NCI-H510A treated with DMSO at 0.1 percent for 48 hours (cell line): ENCODE measurements around the gene ATP10A.
"Not testable (repeated sequence)": the region's sequence is repeated elsewhere in the genome, so short reads cannot be mapped to it uniquely, and the experiment has no call there.

Experiments used
- DNase-seq: peaks from one replicate; lab custom pipeline; 2025; lab: John Stamatoyannopoulos, UW

The ATP10A gene

DNA sequence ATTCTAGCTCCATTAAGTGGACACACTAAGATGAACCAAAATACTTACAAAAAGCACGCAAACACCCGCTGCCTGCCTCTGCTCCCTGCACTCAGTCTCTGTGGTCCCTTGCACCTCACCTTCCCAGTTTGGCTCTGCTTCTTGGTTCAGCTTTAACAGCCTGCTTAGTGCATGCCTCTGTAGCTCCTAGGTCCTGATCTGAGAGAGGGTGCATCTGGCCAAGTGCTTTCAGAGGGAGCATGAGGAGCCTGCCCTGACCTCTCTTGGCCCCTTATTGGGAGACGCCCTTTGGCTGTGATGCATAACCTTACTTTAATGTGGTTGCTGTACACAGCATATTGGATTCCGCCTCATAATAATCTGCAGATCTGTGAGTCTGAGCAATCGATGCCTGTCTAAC lies 21.2 kb upstream of the ATP10A start:
- no peak for DNase-seq

DNA sequence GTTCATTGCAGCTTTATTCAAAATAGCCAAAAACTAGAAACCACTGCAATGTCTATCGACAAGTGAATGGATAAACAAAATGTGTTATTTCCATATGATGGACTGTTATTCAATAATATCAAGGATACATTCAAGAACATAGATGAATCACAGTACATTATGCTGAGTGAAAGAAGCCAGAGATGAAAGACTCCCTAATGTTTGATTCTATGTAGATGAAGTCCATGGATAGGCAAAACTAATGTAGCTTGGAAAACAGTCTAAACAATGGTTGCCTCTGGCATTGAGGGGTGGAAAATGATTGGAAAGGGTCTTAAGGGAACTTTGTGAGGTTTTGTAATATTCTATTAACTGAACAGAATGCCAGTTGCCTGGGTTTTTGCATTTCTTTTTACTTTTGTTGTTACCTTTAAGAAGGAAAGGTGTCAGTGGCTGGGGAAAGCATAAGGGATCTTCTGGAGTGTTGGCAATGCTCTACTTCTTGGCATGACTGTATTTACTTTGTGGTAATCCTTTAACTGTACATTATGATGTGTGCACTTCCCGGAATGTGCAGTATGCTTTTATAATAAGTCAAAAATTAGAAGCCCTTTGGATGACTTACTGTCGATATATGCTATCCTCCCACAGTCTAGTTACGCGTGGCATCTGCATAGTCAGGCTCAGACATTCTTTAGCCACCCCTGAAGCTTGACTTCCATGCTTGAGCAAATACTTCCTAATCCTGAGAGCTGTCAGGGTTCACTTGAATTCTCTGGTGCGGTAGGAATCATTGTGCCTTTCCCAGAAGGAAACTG lies 20.5 kb upstream of the ATP10A start:
- no peak for DNase-seq

DNA sequence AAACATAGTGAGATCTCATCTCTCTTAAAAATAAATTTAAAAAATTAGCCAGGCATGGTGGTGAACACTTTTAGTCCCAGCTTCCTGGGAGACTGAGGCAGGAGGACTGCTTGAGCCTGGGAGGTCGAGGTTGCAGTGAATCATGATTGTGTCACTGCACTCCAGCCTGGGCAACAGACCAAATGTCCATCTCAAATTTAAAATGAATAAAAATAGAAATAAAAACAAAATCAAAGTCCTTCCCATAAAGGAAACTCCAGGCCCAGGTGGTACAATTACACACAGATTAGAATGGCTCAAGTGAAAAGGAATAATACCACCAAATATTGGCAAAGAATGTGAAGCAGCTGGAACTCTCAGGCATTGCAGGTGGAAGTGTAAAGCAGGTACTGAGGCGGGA lies 19.3 kb upstream of the ATP10A start:
- no peak for DNase-seq

DNA sequence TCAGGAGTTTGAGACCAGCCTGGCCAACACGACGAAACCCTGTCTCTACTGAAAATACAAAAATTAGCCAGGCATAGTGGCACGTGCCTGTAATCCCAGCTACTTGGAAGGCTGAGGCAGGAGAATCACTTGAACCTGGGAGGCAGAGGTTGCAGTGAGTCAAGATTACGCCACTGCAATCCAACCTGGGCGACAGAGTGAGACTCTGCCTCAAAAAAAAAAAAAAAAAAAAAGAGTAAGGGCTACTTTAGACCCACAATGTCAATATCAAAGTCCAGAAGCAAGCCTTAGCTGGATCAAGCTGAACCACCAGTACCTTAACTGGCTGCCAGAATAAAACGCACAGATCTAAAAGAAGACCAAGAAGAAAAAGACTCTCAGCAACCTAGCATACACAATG lies 17.8 kb upstream of the ATP10A start:
- not testable (repeated sequence) for DNase-seq

DNA sequence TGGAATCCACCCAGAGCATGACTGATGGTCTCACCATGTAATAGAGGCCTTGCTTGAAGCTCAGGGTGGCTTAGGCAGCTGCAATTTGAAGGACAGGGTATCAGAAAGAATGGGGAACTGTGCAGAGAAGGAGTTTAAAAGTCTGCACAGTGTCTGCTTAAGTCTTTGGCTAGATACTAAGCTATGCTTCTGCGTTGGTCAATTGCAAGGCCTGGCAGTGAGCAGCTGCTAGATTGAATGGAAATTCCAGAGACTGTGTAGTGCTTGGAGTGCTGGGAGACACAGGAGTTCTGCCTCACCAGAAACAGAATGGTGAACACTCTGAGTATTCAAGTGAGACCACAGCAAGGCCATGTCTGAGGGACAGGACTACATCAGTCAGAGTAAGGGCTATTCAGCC lies 17.3 kb upstream of the ATP10A start:
- DNase-seq = no peak

DNA sequence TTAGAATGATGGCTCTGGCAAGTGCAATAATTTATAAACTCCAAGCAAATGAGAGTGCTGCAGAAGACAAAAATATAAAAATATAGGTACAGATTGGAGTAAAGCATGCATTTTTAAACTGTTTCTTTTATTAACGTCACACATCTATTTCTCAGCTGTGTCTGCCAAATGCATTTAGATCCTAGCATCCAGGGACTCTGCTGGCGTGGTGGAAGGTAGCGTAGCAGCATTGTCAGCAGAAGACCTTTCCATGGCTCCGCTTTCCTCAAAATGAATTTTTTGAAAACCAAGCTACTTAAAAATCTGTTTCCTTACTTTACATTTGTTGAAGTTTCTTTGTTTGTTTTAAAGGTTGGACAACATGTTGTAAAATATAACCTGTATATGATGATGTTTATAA lies 16.3 kb upstream of the ATP10A start:
- DNase-seq = no peak

DNA sequence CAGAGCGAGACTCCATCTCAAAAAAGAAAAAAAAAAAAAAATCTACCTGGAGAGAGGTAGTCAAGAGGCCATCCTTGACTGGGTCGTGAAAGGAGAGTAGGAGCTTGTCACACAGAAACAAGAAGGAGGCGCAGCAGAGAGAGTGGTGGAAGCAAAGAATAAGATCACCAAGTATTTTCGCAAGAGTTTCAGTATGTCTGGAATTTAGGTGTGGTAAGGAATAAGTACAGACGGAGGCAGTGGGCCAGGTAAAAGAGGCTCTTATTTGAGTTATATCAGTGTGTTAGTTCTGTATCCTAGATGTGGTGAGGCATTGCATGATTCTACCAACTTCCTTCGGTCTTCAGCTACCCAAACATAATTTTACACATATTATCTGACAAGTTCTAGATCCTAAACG lies 14.6 kb upstream of the ATP10A start:
- DNase-seq = no peak

DNA sequence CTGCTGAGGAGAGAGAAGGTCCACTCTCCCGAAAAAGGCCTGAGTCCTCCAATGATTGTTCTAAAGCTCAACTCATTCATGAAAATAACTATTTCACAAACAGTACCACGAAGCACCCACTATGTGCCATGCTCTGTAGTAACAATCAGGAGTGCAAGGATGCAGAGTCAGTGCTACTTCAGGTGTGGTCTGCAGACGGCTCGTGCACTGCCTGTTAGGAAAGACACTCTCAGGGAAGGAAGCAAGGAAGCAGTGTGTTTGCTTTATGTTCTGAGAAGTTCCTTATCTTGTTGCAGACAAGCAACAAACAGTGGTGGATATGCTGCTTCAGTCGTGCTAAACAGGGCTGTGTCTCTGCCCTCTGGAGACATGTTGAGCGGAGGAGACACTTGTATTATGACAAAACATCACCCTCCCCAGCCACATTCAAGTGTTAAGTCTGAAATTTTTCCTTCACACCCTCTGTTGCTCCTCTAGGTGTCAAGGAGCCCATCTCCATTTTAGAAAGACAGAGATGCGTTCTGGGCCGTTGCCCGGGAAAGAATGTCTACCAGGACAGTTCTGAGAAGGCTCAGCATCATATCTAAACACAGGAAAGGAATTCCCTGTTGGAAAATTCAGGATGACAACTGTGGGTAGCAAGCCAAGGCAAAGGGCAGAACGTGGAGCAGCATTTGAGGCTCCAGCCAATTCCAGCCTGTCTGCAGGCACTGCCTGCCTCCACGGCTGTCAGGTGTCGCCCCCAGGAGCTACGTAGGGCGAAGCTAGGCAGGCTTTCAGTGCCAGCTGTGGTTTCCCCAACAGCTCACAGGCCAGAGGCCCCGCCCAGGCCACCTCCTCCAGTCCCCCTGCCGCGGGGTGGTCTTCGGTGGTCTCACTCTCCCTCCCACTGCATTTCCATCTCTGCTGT lies 13.4 kb upstream of the ATP10A start:
- no peak for DNase-seq

DNA sequence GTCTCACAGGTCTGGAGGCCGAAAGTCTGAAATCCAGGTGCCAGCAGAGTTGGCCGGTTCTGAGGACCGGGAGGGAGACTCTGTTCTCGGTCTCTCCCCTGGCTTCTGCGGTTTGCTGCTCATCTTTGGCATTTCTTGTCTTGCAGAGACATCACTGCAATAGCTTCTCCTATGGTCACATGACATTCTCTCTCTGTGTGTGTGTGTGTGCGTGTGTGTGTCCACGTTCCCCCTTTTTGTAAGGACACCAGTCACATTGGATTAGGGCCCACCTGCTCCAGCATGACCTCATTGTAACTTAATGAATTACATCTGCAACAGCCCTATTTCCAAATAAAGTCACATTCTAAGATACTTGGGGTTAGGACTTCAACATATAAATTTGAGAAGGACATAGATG lies 12.4 kb upstream of the ATP10A start:
- DNase-seq = no peak

DNA sequence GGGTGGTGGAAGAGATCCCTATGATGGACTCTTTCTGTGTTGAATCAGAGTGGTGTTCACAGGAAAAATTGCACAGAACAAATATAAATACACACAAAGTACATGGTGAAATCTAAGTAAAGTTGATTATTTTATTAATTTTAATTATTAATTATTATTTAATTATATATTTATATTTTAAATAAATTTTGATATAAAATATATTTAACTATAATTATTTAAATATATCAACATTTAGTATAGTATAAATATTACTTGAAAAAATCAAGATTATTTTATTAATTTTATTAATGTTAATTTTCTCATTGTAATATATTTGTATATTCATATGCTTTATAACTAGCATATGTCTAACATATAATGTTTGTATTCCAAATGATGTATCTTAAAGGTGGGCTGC lies 11.3 kb upstream of the ATP10A start:
- no peak for DNase-seq

DNA sequence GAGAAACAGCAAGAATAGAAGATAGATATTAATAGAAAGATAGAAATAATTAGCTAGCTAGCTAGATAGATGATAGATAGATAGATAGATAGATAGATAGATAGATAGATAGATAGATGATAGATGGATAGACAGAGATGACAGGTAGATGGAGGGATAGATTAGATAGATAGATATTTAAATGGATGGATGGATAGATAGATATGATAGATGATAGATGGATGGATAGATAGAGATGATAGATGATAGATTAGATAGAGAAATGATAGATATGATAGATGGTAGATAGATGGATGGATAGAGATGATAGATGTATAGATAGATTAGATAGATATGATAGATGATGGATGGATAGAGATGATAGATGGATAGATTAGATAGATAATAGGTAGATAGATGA lies 8.3 kb upstream of the ATP10A start:
- DNase-seq = no peak

DNA sequence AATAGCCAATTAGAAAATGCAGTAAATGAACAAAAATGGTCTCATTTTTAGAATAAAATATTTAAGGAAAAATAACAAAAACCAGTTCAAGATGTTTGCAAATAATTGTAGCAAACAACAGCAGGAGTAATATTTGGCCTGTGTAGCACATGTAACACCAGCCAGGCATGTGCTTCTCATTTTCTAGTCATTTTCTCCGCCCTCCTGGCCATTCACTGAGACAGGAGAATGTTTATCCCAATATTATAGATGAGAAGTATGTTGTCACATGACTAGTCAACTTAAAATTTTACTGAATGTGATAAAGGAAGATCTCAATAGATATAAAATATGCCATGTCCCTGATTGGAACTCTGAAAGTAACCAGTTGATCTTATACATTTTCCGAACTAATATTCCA lies 7.8 kb upstream of the ATP10A start:
- DNase-seq = no peak

DNA sequence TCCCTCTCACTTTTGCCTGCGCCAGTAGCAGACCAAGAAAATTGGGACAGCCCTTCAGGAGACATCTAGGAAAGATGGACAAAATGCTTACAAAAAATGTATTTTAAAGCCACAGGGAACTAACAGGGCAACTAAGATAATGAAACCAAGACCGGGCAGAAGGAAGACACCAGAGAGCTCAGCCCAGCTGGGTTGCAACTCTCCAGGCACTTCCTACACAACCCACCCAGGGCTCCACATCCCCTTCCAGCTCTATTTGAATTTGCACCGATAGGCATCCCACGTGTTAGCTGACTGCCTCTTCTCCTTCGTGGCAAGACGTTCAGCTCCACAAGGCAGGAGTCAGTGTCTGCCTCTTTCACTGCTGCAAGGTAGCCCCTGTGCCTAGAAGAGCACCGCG lies 6.6 kb upstream of the ATP10A start:
- DNase-seq = no peak

DNA sequence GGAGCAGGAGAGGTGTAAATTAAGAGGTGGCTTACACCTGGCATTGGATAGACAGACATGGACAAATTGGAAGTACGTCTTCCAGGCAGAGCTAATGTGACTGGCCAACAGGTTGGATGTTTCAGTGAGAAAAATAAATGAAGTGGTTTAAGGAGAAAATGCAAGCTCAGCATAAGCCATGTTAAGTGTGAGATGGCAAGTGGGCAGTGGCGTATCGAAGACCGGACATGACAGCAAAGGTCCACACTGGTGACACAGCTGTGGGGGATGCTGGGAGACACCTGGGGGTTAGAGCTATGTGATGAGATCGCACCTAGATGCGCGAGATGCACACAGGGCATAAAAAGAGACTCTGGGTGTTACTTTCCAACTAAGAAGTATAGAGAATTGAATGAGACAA lies 3.7 kb upstream of the ATP10A start:
- DNase-seq = no peak

DNA sequence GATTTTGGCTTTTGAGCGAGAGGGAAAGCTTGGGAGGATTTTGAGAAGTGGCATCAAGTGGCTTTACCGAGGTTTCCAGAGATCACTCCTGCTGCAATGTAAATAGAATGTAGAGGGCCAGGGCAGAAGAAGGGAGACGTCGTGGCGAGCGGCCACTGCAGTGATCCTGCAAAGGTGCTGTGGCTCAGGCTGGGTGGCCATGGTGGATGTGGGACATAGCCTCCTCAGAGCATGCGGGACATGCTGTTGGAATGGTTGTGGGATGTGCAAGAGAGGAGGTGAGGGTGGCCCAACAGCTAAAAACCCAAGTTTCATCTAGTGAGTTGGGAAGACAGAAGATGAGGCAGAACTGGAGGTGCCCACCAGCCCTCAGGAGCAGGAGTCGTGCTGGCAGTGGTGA lies 3.1 kb upstream of the ATP10A start:
- no peak for DNase-seq

DNA sequence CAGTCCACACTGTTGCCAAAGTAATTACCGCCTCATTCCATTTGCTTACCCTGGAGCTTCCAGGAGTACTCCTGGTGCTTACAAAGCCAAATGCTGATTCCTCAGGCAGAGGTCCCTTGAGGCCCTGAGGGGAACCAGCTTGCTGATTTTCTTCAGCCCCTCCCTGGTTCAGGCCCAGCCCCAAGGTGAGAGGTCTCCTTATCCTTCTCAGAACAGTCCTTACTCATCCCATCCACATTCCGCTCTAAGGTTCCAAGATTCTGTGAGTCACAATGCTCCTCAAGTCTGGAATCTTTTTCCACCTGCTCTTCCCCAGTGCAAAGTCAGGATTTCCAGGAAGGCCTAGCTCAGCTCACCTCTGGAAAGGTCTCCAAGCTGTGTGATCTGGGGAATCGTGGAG lies 1.8 kb upstream of the ATP10A start:
- DNase-seq = no peak

DNA sequence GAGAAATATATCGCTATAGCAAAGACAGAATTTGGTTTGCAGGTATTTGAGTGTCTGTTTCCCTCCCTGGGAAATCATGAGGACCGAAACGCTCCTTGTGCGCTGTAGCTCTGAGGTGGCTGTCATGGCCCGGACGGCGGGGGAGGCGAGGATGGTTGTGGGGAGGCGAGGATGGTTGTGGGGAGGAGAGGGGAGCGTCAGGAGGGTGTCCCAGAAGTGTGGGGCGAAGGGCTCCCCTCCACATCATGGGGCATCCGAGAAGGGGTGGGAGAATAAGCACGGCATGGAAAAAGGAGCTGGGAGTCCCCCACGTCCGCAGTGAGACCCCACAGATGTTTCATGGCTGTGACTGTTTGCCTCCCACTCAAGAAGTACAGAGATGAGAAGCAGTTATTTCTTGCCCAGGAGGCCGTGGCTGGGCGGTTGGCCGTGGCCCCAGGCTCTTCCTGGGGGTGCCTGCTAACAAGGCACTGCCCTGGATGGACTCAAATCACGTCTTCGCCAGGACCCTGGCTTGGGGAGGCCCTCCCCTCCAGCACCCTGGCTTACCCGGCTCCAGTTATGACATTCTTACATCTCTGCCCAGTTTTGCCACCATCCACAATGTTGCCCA lies 947 bp upstream of the ATP10A start:
- DNase-seq = no peak

DNA sequence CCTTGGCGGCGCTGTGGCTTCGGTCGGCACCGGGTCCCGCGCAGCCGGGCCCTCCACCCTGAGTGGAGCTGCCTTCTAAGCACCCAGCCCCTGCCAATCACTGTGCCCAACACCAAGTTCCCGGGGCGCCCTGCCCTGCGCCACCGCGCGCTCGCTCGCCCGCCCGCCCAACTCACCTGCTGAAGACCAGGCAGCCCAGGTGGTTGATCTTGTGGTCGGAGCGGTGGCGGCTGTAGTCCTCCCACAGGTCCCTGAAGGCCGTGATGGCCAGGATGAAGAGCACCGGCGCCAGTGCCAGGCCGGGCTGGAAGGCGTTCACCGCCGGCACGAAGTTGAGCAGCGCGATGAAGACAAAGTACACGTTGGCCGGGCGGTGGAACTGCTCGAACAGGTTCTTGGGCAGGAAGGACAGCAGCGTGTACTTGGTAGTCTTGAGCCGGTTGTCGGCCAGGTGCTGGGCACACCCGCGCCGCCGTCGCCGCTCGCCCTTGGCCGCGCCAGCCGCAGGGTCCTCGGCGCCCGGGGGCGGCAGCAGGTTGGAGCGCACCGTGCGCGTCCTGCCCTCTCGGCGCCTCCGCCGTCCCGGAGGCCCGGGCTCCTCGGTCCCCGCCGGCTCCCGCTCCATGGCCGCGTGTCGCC lies 536 bp downstream of the ATP10A start:
- no peak for DNase-seq

DNA sequence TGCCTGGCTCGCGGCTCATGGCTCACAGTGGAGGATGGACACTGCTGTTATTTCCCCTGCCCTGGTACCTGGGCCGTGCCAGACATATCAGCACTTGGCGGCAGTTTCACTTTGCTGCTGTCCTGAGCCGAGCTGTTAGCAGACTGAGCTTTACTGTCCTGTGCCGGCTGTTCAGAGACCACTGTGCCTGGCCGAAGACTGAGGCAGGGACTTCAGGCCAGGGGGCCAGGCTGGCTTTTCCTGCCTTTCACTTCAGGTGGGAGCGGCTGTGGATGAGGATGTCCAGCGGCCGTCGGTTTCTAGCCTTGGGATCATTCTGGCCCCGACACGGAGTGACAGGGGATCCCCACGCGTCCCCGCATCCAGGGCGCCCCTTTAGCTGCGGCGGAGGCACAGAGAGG lies 1.1 kb downstream of the ATP10A start:
- no peak for DNase-seq

DNA sequence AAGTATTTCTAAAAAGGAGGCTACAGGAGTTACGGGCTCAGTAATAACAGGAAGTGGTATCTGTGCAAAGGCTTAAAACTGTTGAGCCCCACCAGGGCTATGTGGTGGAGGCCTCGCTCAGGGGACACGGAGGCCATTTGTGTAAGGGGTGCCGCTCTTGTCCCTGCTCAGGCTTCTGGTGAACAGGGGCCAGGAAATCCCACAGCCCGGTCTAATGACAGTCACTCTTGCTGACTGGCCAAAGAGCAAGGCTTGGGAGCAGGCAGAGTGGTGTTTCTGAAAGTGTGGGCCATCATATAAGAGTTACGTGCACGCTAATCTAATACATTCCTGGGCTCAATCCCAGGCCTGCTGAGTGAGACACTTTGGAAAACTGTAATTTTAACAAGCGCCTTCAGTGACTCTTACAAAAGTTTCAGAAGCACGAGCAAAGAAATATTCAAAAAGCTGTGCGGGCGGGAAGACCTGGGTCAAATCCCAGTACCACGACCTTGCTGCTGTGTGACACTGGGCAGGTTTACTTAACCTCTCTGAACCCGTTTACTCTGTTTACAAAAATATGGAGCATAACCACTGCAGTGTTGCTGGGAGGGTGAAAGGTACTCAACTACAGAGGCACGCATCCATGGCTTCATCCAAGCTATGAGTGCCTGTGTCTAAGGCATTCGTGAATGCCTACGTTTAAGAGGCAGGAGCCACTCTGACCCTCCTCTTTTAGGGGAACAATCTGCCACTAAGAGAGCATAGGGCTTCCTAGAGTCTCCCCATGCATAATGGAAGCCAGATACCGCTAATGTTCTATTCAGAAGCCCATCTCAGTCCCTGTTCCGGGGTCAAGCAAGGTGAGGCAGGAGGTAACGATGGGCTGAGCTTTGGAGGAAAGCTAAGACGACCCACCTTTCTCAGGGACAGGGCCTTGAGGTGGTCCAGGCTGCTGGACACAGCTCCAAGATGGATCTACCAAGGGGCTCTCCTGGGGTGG lies 2.0 kb downstream of the ATP10A start:
- DNase-seq = no peak
